ENCODE measurements around the gene SBF2.

GRCh38 chr11:10125522-10126133 lies 168.4 kb downstream of the SBF2 start:
- TF ChIP-seq CTCF (IDR thresholded peaks at IDR 0.05 in 4 of 5, conservative IDR thresholded peaks at IDR 0.05 in 1 of 5) = no peak
- no peak for TF ChIP-seq POLR2A (IDR thresholded peaks at IDR 0.05)

Data from gastrocnemius medialis (tissue), 4 donors.